G401 (cell line): ENCODE measurements around the gene YPEL2. TPM values are rescaled to one million over a fixed set of nuclear protein-coding genes. Genes with fewer than 3 reads are reported as not detected.
"Not testable (repeated sequence)": the region's sequence is repeated elsewhere in the genome, so short reads cannot be mapped to it uniquely, and the experiment has no call there.

ENCODE experiments used
- DNase-seq: peaks from one replicate; pipeline ENCODE4 v3.0.0-alpha.2; 2015; ENCODE audit warnings: low spot score
- in situ Hi-C: cut with HindIII; loops from 2 replicates; pipeline ENCODE4 v1.10.0; 2016; ENCODE audit warnings: low sequenced_read_pairs, mixed read lengths
- total RNA-seq: library from RNA; depleted of rRNA; stranded (reverse); fragments of >200 nt; shearing (Covaris generic); gene quantifications from 2 replicates; pipeline ENCODE4 v1.2.3, GENCODE V29; 2014; rRNA removed

The YPEL2 gene
- total RNA-seq: 7.0 and 7.6 TPM in 2 replicates

GRCh38 chr17:59331129-59331928, at the start of gene YPEL2:
YPEL2 (plus strand) TSS chr17:59331655; CDS start chr17:59353410, 21,755 bp downstream.
- peak; percentile 94 for DNase-seq
- in situ Hi-C loops: no loop called here

DNA sequence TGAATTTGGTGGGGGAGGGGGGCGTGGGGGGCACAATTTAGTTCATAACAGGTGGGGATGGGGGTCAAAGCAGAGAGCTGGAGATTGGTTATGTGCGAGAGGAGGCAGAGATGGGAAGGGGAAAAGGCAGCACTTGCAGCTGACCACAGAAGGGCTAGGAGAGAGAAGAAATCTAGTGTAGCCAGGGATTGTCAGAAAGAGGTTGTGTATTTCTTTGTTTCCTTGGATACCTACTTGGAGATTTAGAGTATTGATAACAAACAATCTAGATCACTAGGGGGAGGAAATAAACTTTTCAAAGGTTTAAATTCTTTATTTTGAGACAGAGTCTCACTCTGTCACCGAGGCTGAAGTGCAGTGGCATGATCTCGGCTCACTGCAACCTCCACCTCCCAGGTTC, 47.1 kb upstream of the YPEL2 start:
- in situ Hi-C loops: no loop called here
- no peak for DNase-seq

DNA sequence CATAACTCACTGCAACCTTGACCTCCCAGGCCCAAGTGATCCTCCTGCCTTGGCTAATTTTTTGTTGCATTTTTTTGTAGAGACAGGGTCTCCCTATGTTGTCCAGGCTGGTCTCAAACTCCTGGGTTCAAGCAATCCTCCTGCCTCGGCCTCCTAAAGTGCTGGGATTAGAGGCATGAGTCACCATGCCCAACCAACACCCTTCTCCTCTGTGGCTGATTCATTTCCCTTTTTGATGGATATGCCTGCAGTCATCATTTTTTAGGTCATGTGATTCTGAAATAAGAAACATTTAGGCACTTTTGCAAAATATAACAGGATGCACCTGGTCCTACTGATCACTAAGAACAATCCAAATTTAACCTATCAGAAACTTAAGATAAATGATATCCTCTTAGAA, 44.0 kb upstream of the YPEL2 start:
- no peak for DNase-seq
- in situ Hi-C loops: no loop called here

DNA sequence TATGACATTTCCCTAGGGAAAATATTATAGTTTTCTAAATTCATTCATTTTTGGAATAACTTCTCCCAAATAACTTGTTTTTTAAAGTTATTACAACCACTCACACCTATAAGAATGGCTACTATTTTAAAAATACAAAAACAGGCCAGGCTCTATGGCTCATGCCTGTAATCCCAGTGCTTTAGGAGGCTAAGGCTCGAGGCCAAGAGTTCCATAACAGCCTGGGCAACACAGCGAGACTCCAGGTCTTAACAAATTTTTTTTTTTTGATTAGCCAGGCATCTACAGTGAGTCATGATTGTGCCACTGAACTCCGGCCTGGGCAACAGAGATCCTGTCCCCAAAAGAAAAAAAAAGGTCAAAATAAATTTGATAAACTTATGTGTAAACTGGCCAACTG, 43.6 kb upstream of the YPEL2 start:
- in situ Hi-C loops: no loop called here
- DNase-seq: no peak

DNA sequence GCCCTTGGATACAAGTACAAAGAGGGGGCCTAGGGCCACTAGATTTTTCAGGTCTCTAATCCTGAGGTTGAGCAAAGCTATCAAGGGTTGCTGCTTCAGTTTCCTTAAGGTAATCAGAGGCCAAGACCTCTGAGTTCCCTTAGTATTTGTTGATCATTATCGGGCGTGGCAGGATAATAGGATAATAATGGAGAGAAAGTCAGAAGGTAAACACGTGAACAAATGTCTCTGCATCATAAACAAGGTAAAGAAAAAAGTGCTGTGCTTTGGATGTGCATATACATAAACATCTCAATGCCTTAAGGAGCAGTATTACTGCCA, 41.5 kb upstream of the YPEL2 start:
- no peak for DNase-seq
- in situ Hi-C loops: no loop called here

GRCh38 chr17:59290302-59290998, 41.0 kb upstream of the YPEL2 start:
- not testable (repeated sequence) for DNase-seq

DNA sequence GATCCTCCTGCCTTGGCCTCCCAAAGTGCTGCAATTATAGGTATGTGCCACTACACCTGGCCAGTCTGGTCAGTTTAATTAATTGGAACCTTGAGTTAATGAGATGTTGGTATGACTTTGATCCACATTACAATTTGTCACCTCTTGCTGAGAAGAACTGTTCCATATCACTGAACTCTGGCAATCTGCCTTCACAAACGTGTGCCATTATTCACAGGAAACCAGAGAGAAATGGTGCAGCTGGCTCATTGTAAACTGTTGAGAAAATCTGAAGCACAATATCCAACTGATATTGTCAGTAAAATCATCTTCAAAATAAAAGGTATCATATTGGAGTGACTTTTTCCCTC, 39.3 kb upstream of the YPEL2 start:
- no peak for DNase-seq
- in situ Hi-C loops: no loop called here

More at GRCh38 chr17:59290302-59290998, 41.0 kb upstream of the YPEL2 start:
- in situ Hi-C loops: not testable (repeated sequence)

GRCh38 chr17:59296190-59296589, 35.3 kb upstream of the YPEL2 start:
- in situ Hi-C loops: no loop called here
- no peak for DNase-seq

GRCh38 chr17:59298521-59298920, 32.9 kb upstream of the YPEL2 start:
- in situ Hi-C loops: no loop called here
- no peak for DNase-seq

GRCh38 chr17:59299400-59300092, 31.9 kb upstream of the YPEL2 start:
- in situ Hi-C loops: no loop called here
- no peak for DNase-seq

GRCh38 chr17:59300941-59301340, 30.5 kb upstream of the YPEL2 start:
- in situ Hi-C loops: no loop called here

DNA sequence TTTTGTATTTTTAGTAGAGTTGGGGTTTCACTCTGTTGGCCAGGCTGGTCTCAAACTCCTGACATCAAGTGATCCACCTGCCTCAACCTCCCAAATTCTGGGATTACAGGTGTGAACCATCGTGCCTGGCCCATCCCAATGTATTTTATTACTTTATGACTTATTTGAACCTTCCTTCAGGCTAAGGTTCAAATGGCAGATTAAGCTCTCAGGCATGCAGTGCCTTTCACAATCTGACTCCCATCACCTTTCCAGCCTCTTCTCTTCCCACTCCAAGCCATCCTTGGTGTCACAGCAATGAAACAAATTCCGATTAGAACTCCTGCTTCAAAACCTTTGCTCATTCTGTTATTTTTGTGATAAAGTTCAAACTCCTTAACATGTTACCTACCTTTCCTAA, 26.6 kb upstream of the YPEL2 start:
- in situ Hi-C loops: no loop called here
- DNase-seq: no peak

More at GRCh38 chr17:59300941-59301340, 30.5 kb upstream of the YPEL2 start:
- DNase-seq: no peak

- no peak for DNase-seq
- in situ Hi-C loops: no loop called here
Observed at GRCh38 chr17:59310263-59310920, 21.1 kb upstream of the YPEL2 start.

DNA sequence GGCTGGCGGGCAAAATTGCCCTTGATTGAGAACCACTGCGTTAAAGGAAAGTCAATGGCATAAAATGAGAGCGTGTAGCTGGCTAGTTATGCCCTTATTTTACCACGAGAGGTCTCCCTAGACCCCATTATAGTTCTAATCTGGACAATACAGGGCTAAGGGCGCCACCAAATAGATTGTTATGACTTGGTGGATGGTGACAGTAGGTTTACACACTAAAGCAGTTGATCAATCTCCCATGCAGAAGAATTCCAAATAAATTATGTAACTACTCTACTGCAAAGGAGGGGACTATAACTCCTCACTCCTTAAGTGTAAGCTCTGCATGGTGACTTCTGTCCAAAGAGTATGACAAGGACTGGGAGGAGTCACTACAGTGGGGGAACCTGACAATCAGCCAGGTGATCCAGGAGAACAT, 20.4 kb upstream of the YPEL2 start:
- DNase-seq: peak; percentile 87
- in situ Hi-C loops: no loop called here

DNA sequence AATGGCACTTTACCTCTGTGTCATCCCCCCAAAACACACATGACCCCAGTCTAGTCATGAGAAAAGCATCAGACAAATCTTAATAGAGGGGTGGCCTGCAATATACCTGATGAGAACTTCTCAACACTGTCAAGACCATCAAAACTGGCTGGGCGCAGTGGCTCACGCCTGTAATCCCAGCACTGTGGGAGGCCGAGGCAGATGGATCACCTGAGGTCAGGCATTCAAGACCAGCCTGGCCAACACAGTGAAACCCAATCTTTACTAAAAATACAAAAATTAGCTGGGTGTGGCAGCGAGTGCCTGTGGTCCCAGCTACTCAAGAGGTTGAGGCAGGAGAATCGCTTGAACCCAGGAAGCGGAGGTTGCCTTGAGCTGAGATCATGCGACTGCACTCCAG, 19.9 kb upstream of the YPEL2 start:
- in situ Hi-C loops, DNase-seq: not testable (repeated sequence)

GRCh38 chr17:59315866-59316265, 15.6 kb upstream of the YPEL2 start:
- in situ Hi-C loops: no loop called here
- no peak for DNase-seq

- DNase-seq: peak; percentile 11
- in situ Hi-C loops: no loop called here
Observed at GRCh38 chr17:59327121-59327980, 4.1 kb upstream of the YPEL2 start.

GRCh38 chr17:59327981-59328290, 3.5 kb upstream of the YPEL2 start:
- in situ Hi-C loops: no loop called here
- no peak for DNase-seq

GRCh38 chr17:59328601-59329000, 2.9 kb upstream of the YPEL2 start:
- in situ Hi-C loops: no loop called here
- peak; percentile 91 for DNase-seq
